ENCODE measurements around the gene WFDC13.
"Not testable (repeated sequence)": the region's sequence is repeated elsewhere in the genome, so short reads cannot be mapped to it uniquely, and the experiment has no call there.

DNA sequence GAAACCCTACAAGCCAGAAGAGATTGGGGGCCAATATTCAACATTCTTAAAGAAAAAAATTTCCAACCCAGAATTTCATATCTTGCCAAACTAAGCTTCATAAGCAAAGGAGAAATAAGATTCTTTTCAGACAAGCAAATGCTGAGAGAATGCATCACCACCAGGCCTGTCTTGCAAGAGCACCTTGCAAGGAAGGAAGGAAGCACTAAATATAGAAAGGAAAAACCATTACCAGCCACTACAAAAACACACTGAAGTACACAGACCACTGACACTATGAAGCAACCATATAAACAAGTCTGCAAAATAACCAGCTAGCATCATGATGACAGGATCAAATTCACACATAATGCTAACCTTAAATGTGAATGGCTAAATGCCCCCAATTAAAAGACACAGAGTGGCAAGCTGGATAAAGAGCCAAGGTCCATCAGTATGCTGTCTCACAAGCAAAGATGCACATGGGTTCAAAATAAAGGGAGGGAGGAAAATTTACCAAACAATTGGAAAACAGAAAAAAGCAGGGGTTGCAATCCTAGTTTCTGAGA lies 14.4 kb downstream of the WFDC13 start:
- not testable (repeated sequence) for TF ChIP-seq CTCF, POLR2A (IDR thresholded peaks at IDR 0.05)

All from heart left ventricle (tissue), 13 donors.